IMR-90 (cell line): ENCODE results near the gene DNAJC4.

Experiments
- CEBPB ChIP-seq: IDR thresholded peaks from 2 replicates; pipeline ENCODE4 v1.6.1; 2012; ENCODE audit warnings: low read depth, low read length, improper control_type of control experiment
- CTCF ChIP-seq: conservative IDR thresholded peaks from 2 replicates; pipeline ENCODE4 v1.5.1; 2012; ENCODE audit warnings: mild to moderate bottlenecking, low read depth, low read length, improper control_type of control experiment
- ELK1 ChIP-seq: fragments of 150-350 bp; IDR thresholded peaks from 2 replicates; pipeline ENCODE4 v1.6.1; 2016; ENCODE audit warnings: low read depth, mild to moderate bottlenecking, low read length, moderate library complexity, borderline replicate concordance
- FOS ChIP-seq: fragments of 150-350 bp; IDR thresholded peaks from 2 replicates; pipeline ENCODE4 v1.6.1; 2016; ENCODE audit warnings: low read depth, low read length
- MAFK ChIP-seq: IDR thresholded peaks from 2 replicates; pipeline ENCODE4 v1.6.1; 2012; ENCODE audit warnings: low read depth, low read length, improper control_type of control experiment
- MXI1 ChIP-seq: IDR thresholded peaks from 2 replicates; pipeline ENCODE4 v1.6.1; 2012; ENCODE audit warnings: low read depth, mild to moderate bottlenecking, low read length, moderate library complexity, borderline replicate concordance
- NFE2L2 ChIP-seq: fragments of 150-350 bp; IDR thresholded peaks from 2 replicates; pipeline ENCODE4 v1.6.1; 2016; ENCODE audit warnings: low read depth, mild to moderate bottlenecking, low read length
- POLR2A ChIP-seq: IDR thresholded peaks from 2 replicates; pipeline ENCODE4 v1.6.1; 2012; ENCODE audit warnings: mild to moderate bottlenecking, low read depth, low read length
- RAD21 ChIP-seq: IDR thresholded peaks from 2 replicates; pipeline ENCODE4 v1.6.1; 2012; ENCODE audit warnings: low read length, improper control_type of control experiment
- RCOR1 ChIP-seq: IDR thresholded peaks from 2 replicates; pipeline ENCODE4 v1.6.1; 2012; ENCODE audit warnings: mild to moderate bottlenecking, low read length, improper control_type of control experiment; ENCODE audit not compliant: insufficient replicate concordance
- RFX5 ChIP-seq: IDR thresholded peaks from 2 replicates; pipeline ENCODE4 v1.8.0; 2012; ENCODE audit warnings: low read depth, mild to moderate bottlenecking, low read length, moderate library complexity
- SMC3 ChIP-seq: fragments of 150-350 bp; IDR thresholded peaks from 2 replicates; pipeline ENCODE4 v1.6.1; 2016; ENCODE audit warnings: low read depth, mild to moderate bottlenecking, antibody characterized with exemption, low read length, moderate library complexity

GRCh38 chr11:64244107-64244506 lies 13.8 kb downstream of the DNAJC4 start:
- no peak for TF ChIP-seq CTCF
- TF ChIP-seq POLR2A = no peak
- TF ChIP-seq CEBPB = no peak
- no peak for TF ChIP-seq MAFK
- no peak for TF ChIP-seq ELK1
- no peak for TF ChIP-seq RAD21
- no peak for TF ChIP-seq RFX5
- no peak for TF ChIP-seq SMC3
- no peak for TF ChIP-seq MXI1
- TF ChIP-seq RCOR1 = no peak
- no peak for TF ChIP-seq NFE2L2
- TF ChIP-seq FOS = no peak
